Measurements from ENCODE around the gene ELF2.

GRCh38 chr4:139007640-139008039, 169.4 kb downstream of the ELF2 start:
- no peak for TF ChIP-seq CTCF (IDR thresholded peaks at IDR 0.05)
- no peak for TF ChIP-seq POLR2A (IDR thresholded peaks at IDR 0.05)

Data from lower leg skin (tissue), 3 donors.